H1 (cell line): ENCODE data around the gene UNC13C. TPM values are rescaled to one million over a fixed set of nuclear protein-coding genes. Genes with fewer than 3 reads are reported as not detected.

ENCODE experiments used
- CTCF ChIA-PET: fragments of 300-600 bp; sonication (Branson Sonifier 250); formaldehyde crosslinking; loops from one replicate; lab custom pipeline; 2021; ENCODE audit not compliant: partially characterized antibody; lab: Charles Lee
- POLR2A ChIA-PET: fragments of 300-600 bp; sonication (Branson Sonifier 250); formaldehyde crosslinking; loops from one replicate; lab custom pipeline; 2021; ENCODE audit warnings: inconsistent platforms; ENCODE audit not compliant: partially characterized antibody; lab: Charles Lee
- DNase-seq, 2 experiments: peaks; one replicate each; pipeline versions ENCODE4 v3.0.0 to v3.0.0-alpha.2; 2010 to 2022; ENCODE audit warnings: low spot score in 2 of 2, low read depth in 1 of 2, mixed read lengths in 1 of 2
- FAIRE-seq: peaks from 2 replicates; lab custom pipeline; 2011; peaks lifted over from hg19 to GRCh38; lab: Jason Lieb, UNC
- H2AFZ ChIP-seq: 2 replicates; pipeline ENCODE4 v1.8.1; 2012; ENCODE audit warnings: low read length, inconsistent platforms
- H2AK5ac ChIP-seq: 2 replicates; pipeline ENCODE4 v1.6.1; 2013; ENCODE audit warnings: low read depth, low read length
- H2BK120ac ChIP-seq: replicated peaks from 2 replicates; pipeline ENCODE3; 2013; ENCODE audit warnings: low read depth, low read length, inconsistent platforms
- H2BK12ac ChIP-seq: 2 replicates; pipeline ENCODE4 v1.6.1; 2013; ENCODE audit warnings: low read depth, low read length
- H2BK15ac ChIP-seq: 2 replicates; pipeline ENCODE4 v1.6.1; 2013; ENCODE audit warnings: low read length
- H2BK20ac ChIP-seq: 2 replicates; pipeline ENCODE4 v1.6.1; 2013; ENCODE audit warnings: low read length
- H2BK5ac ChIP-seq: 2 replicates; pipeline ENCODE4 v1.6.1; 2013; ENCODE audit warnings: low read depth, low read length
- H3K14ac ChIP-seq: 2 replicates; pipeline ENCODE4 v1.6.1; 2013; ENCODE audit warnings: inconsistent platforms; ENCODE audit not compliant: insufficient read length
- H3K18ac ChIP-seq: 2 replicates; pipeline ENCODE4 v1.6.1; 2013; ENCODE audit warnings: low read length; ENCODE audit errors: extremely low read depth
- H3K23ac ChIP-seq: 2 replicates; pipeline ENCODE4 v1.6.1; 2013; ENCODE audit warnings: inconsistent platforms; ENCODE audit not compliant: insufficient read length
- H3K23me2 ChIP-seq: 2 replicates; pipeline ENCODE4 v1.6.1; 2013; ENCODE audit warnings: low read depth, low read length
- H3K27ac ChIP-seq: 2 replicates; pipeline ENCODE4 v1.6.1; 2011; ENCODE audit warnings: low read depth, low read length, inconsistent platforms
- H3K27me3 ChIP-seq, 4 experiments: replicated peaks in 1 of 4; 1 replicate in 1 of 4; 2 replicates in 3 of 4; pipeline versions ENCODE4 v1.6.1 to v1.8.1; 2011 to 2013; ENCODE audit warnings: low read length in 3 of 4, mild to moderate bottlenecking in 3 of 4, inconsistent platforms in 2 of 4, mixed read lengths in 2 of 4, moderate library complexity in 1 of 4; ENCODE audit not compliant: control insufficient read depth in 3 of 4, insufficient read depth in 3 of 4; ENCODE audit errors: extremely low read depth in 1 of 4
- H3K36me3 ChIP-seq, 4 experiments: 2 replicates each; pipeline versions ENCODE4 v1.6.1 to v1.8.1; 2011 to 2013; ENCODE audit warnings: mild to moderate bottlenecking in 4 of 4, low read length in 3 of 4, moderate library complexity in 2 of 4, control low read depth in 1 of 4, inconsistent platforms in 1 of 4; ENCODE audit not compliant: insufficient read depth in 4 of 4, control insufficient read depth in 2 of 4
- H3K4ac ChIP-seq: replicated peaks from 2 replicates; pipeline ENCODE3; 2013; ENCODE audit warnings: low read length, low read depth, mixed read lengths, inconsistent platforms; ENCODE audit not compliant: insufficient read length
- H3K4me1 ChIP-seq, 4 experiments: replicated peaks in 1 of 4; 1 replicate in 1 of 4; 2 replicates in 3 of 4; pipeline versions ENCODE4 v1.6.1 to v1.8.1; 2011 to 2013; ENCODE audit warnings: low read length in 3 of 4, inconsistent platforms in 2 of 4, mixed read lengths in 1 of 4; ENCODE audit not compliant: insufficient read depth in 4 of 4, control insufficient read depth in 3 of 4
- H3K4me2 ChIP-seq, 2 experiments: 2 replicates each; pipeline versions ENCODE4 v1.6.1 to v1.8.1; 2011 to 2013; ENCODE audit warnings: low read depth in 2 of 2, low read length in 2 of 2, control low read depth in 1 of 2, inconsistent platforms in 1 of 2, mild to moderate bottlenecking in 1 of 2; ENCODE audit not compliant: insufficient read depth in 1 of 2
- H3K4me3 ChIP-seq, 4 experiments: fragments of 200-600, 300-600 bp in 1 of 4; sonication (generic), shearing (Covaris generic), sonication (Bioruptor Twin) in 1 of 4; 2 replicates each; pipeline versions ENCODE4 v1.5.1 to v1.8.1; 2011 to 2016; ENCODE audit warnings: low read length in 4 of 4, low read depth in 3 of 4, control low read depth in 2 of 4, inconsistent platforms in 2 of 4, mild to moderate bottlenecking in 2 of 4, mixed read lengths in 1 of 4, moderate library complexity in 1 of 4; ENCODE audit not compliant: insufficient read depth in 2 of 4; ENCODE audit errors: extremely low read depth in 1 of 4
- H3K56ac ChIP-seq: replicated peaks from 2 replicates; pipeline ENCODE3; 2013; ENCODE audit warnings: low read depth, mild to moderate bottlenecking, mixed read lengths, low read length, inconsistent platforms; ENCODE audit not compliant: insufficient read length
- H3K79me1 ChIP-seq: 2 replicates; pipeline ENCODE4 v1.6.1; 2013; ENCODE audit warnings: low read depth, low read length, control low read depth
- H3K79me2 ChIP-seq, 2 experiments: 2 replicates each; pipeline versions ENCODE4 v1.6.1 to v1.8.1; 2012 to 2013; ENCODE audit warnings: low read length in 2 of 2, mild to moderate bottlenecking in 2 of 2, inconsistent platforms in 1 of 2; ENCODE audit not compliant: insufficient read depth in 2 of 2, control insufficient read depth in 1 of 2
- H3K9ac ChIP-seq, 4 experiments: replicated peaks in 1 of 4; 1 replicate in 1 of 4; 2 replicates in 3 of 4; pipeline versions ENCODE4 v1.6.1 to v1.8.1; 2011 to 2013; ENCODE audit warnings: low read depth in 3 of 4, low read length in 3 of 4, control low read depth in 2 of 4, mild to moderate bottlenecking in 2 of 4, moderate library complexity in 2 of 4, inconsistent platforms in 1 of 4; ENCODE audit errors: extremely low read depth in 1 of 4
- H3K9me3 ChIP-seq, 2 experiments: 2 replicates each; pipeline versions ENCODE4 v1.6.1 to v1.8.1; 2012 to 2013; ENCODE audit warnings: mild to moderate bottlenecking in 2 of 2, moderate library complexity in 2 of 2, control low read depth in 1 of 2, inconsistent platforms in 1 of 2, low read depth in 1 of 2, low read length in 1 of 2, mixed read lengths in 1 of 2; ENCODE audit not compliant: insufficient read depth in 2 of 2
- H4K20me1 ChIP-seq, 2 experiments: replicated peaks in 1 of 2; 2 replicates each; pipeline versions ENCODE3 to v1.8.1; 2011 to 2013; ENCODE audit warnings: inconsistent platforms in 2 of 2, low read length in 2 of 2, mild to moderate bottlenecking in 1 of 2; ENCODE audit not compliant: insufficient read depth in 2 of 2, control insufficient read depth in 1 of 2
- H4K5ac ChIP-seq: 2 replicates; pipeline ENCODE4 v1.6.1; 2013; ENCODE audit warnings: low read length, low read depth, mixed read lengths, inconsistent platforms; ENCODE audit not compliant: insufficient read length
- H4K8ac ChIP-seq: 2 replicates; pipeline ENCODE4 v1.8.0; 2013; ENCODE audit warnings: mild to moderate bottlenecking, moderate library complexity, low read length, inconsistent platforms; ENCODE audit not compliant: insufficient read depth; ENCODE audit errors: extremely low read depth
- H4K91ac ChIP-seq: replicated peaks from 2 replicates; pipeline ENCODE3; 2013; ENCODE audit warnings: low read length, mixed read lengths, inconsistent platforms; ENCODE audit not compliant: insufficient read length
- CEBPB ChIP-seq: IDR thresholded peaks from 2 replicates; pipeline ENCODE4 v1.6.1; 2012; ENCODE audit warnings: low read depth, low read length
- CTCF ChIP-seq, 3 experiments: IDR thresholded peaks; 1 replicate in 2 of 3; 2 replicates in 1 of 3; pipeline versions ENCODE4 v1.5.1 to v1.6.1; 2011; ENCODE audit warnings: low read length in 3 of 3, mild to moderate bottlenecking in 3 of 3, inconsistent platforms in 2 of 3, low read depth in 1 of 3, moderate library complexity in 1 of 3; ENCODE audit not compliant: insufficient read depth in 1 of 3; ENCODE audit errors: control extremely low read depth in 1 of 3
- HDAC2 ChIP-seq, 2 experiments: fragments of 300-600 bp in 1 of 2; sonication (generic) in 1 of 2; IDR thresholded peaks; 2 replicates each; pipeline ENCODE4 v1.6.1; 2011 to 2012; ENCODE audit warnings: low read depth in 2 of 2, low read length in 2 of 2, mild to moderate bottlenecking in 2 of 2, moderate library complexity in 2 of 2, borderline replicate concordance in 1 of 2, inconsistent platforms in 1 of 2
- JUND ChIP-seq: IDR thresholded peaks from 2 replicates; pipeline ENCODE4 v1.6.1; 2011; ENCODE audit warnings: mild to moderate bottlenecking, improper control_type of control experiment, low read length
- RXRA ChIP-seq: IDR thresholded peaks from 2 replicates; pipeline ENCODE4 v1.6.1; 2011; ENCODE audit warnings: low read depth, mild to moderate bottlenecking, low read length, moderate library complexity; ENCODE audit not compliant: insufficient read depth
- ZNF274 ChIP-seq: IDR thresholded peaks from 2 replicates; pipeline ENCODE4 v1.7.0; 2012; ENCODE audit warnings: low read length, borderline replicate concordance; ENCODE audit errors: extremely low read depth
- WGBS, 2 experiments: shearing (Covaris generic) in 1 of 2; methylation state at CpG; one replicate each; pipeline versions ENCODE4 v1.1.6 to v1.1.7; 2013 to 2015; ENCODE audit warnings: low lambda C conversion rate in 2 of 2, mixed read lengths in 2 of 2, inconsistent platforms in 1 of 2, low coverage in 1 of 2, missing lambda C conversion rate in 1 of 2; ENCODE audit not compliant: insufficient replicate concordance in 2 of 2, insufficient coverage in 1 of 2, insufficient read length in 1 of 2; ENCODE audit errors: extremely low coverage in 1 of 2, missing lambda C conversion rate in 1 of 2; 5-methylcytosine and 5-hydroxymethylcytosine counted together
- polyA plus RNA-seq, 7 experiments: library from polyadenylated mRNA; depleted of rRNA in 3 of 7; stranded (reverse) in 5 of 7; unstranded in 2 of 7; fragments of >200 nt in 5 of 7; fragments of 200-250 nt in 2 of 7; gene quantifications; 1 replicate in 5 of 7; 2 replicates in 1 of 7; 4 replicates in 1 of 7; pipeline versions ENCODE4 v1.2.1 to v1.2.3, GENCODE V29; 2011 to 2013; ENCODE audit warnings: missing spikeins in 2 of 7, mixed read lengths in 2 of 7
- total RNA-seq: library from RNA; stranded (reverse); fragmentation: NEBNext Ultra II Directional; extraction: Animal tissue kit (Norgen Biotek cat#: 25700); gene quantifications from 2 replicates; pipeline ENCODE4 v1.2.1, GENCODE V29; 2021

Gene UNC13C
- total and polyA plus RNA-seq, 2 of the 8 experiments (the other 6 are each of a cell fraction or from before 2014, with no cell fraction given), result 0.02 to 0.13 TPM

GRCh38 chr15:54033356-54033860 lies 55.2 kb downstream of the UNC13C start:
- no peak overlapping the region for H2BK120ac ChIP-seq
- H3K4me3 ChIP-seq, result no peak overlapping the region
- no peak overlapping the region for H2BK12ac ChIP-seq
- H3K27me3 ChIP-seq, result no peaks in the 10 kb centered on the region
- no peak overlapping the region for H2BK20ac ChIP-seq
- H3K79me1 ChIP-seq, result no peaks in the 10 kb centered on the region
- no peaks in the 10 kb centered on the region for H3K4me1 ChIP-seq
- H3K79me2 ChIP-seq, result no peaks in the 10 kb centered on the region
- no peak overlapping the region for H2AK5ac ChIP-seq
- H3K23me2 ChIP-seq, result no peaks in the 10 kb centered on the region
- ChIA-PET CTCF (interaction anchor here (1.4 kb wide), 1 partner anchor 10 kb away, joined by 3 read pairs; no protein-coding TSS in a partner anchor), POLR2A (no interaction called here)
- no peak overlapping the region for H3K14ac ChIP-seq
- H4K20me1 ChIP-seq, result no peaks in the 10 kb centered on the region
- no peaks in the 10 kb centered on the region for H3K36me3 ChIP-seq
- no peak overlapping the region for H4K91ac ChIP-seq
- no peak overlapping the region for H2AFZ ChIP-seq
- H3K9me3 ChIP-seq, result peaks cover 8 to 34% of the 10 kb centered on the region in 2 experiments; a peak in 2 of 4 replicates
- H3K9ac ChIP-seq, result no peak overlapping the region
- TF ChIP-seq CEBPB (no peak), CTCF (IDR thresholded peaks at IDR 0.05; ENCODE audit: control extremely low read depth in 1 of 3, insufficient read depth in 1 of 3, low read depth in 1 of 3, low read length in 3 of 3) (no peak), ZNF274 (no peak), RXRA (no peak), JUND (no peak), HDAC2 (IDR thresholded peaks at IDR 0.05; ENCODE audit: borderline replicate concordance in 1 of 2, low read depth in 2 of 2, low read length in 2 of 2) (no peak)
- TF ChIP-seq, all 59 proteins: peak for 0
- Histone ChIP-seq H3K4me2 (no peak overlapping the region), H4K5ac (no peak overlapping the region), H2BK15ac (no peak overlapping the region), H3K4ac (no peak overlapping the region), H3K56ac (no peak overlapping the region), H2BK5ac (no peak overlapping the region), H4K8ac (no peak overlapping the region), H3K23ac (no peak overlapping the region), H3K27ac (no peak overlapping the region), H3K18ac (no peak overlapping the region)
- no peak for DNase-seq
- no peak for FAIRE-seq
- 67% methylated on average over 3 of the region's 3 CpGs; no CpG with 5 or more reads in 1 of the 2 experiments for WGBS, 2 experiments
